ENCODE results near the gene SPI1.

SPI1 gene

DNA sequence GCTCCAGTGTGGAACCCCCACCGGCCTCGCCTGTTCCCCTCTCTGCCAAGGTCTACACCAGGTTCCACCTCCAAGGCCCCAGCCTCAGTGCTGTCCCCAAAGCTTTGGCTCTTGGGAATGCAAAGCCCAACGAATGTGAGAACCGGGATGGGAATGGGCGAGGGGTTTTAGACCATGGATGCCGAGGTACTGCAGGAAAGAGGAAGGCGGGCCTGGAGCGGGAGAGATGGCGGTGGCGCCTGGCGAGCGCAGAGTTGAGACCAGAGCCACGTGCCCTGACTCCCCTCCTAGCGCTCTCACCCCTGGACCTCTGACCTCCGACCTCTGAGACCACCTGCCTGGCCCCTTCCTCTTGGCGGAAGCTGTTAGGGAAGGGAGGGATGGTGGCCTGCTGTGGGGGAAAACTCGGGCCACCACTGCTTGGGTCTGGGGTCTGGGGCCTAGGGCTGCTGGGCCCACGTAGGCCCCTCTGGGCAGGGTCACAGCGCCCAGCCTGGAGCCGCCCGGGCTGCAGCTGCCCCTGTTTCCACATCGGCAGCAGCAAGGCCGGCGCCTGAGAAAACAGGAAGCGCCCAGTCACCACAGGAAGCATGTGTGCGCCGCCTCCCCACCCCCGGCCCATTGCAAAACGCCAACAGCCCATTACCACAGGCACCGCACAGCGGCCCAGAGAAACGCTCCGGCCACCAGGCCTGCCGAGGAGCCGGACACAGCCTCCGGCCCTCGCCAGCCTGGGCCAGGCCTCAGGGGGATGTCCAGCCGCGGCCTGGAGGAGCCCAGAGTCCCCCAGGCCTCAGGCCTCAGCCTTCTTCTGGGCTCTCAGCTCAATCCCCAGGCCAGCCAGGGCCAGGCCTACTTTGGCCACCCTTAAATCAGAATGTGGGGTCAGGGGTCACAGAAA lies 16.2 kb upstream of the SPI1 start:
- TF ChIP-seq EZH2phosphoT487 (conservative IDR thresholded peaks at IDR 0.05; ENCODE audit: low read length) = no peak
- TF ChIP-seq, protein P1, sequence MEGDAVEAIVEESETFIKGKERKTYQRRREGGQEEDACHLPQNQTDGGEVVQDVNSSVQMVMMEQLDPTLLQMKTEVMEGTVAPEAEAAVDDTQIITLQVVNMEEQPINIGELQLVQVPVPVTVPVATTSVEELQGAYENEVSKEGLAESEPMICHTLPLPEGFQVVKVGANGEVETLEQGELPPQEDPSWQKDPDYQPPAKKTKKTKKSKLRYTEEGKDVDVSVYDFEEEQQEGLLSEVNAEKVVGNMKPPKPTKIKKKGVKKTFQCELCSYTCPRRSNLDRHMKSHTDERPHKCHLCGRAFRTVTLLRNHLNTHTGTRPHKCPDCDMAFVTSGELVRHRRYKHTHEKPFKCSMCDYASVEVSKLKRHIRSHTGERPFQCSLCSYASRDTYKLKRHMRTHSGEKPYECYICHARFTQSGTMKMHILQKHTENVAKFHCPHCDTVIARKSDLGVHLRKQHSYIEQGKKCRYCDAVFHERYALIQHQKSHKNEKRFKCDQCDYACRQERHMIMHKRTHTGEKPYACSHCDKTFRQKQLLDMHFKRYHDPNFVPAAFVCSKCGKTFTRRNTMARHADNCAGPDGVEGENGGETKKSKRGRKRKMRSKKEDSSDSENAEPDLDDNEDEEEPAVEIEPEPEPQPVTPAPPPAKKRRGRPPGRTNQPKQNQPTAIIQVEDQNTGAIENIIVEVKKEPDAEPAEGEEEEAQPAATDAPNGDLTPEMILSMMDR (IDR thresholded peaks at IDR 0.05; ENCODE audit: insufficient read depth, low read length, poor library complexity, severe bottlenecking) = no peak
- Histone ChIP-seq H3K4me2 (ENCODE audit: low read depth, low read length, poor library complexity, severe bottlenecking) (peak overlapping the region; percentile 47), H4K20me1 (ENCODE audit: low read depth, low read length) (no peaks in the 10 kb centered on the region), H3K79me2 (ENCODE audit: insufficient read depth, low read length) (no peaks in the 10 kb centered on the region), H2AFZ (ENCODE audit: low read depth, low read length, severe bottlenecking) (peak overlapping the region; percentile 60), H3K9me3 (ENCODE audit: insufficient read depth, low read length) (no peaks in the 10 kb centered on the region), H3K27me3 (ENCODE audit: low read length) (no peaks in the 10 kb centered on the region), H3K27ac (ENCODE audit: low read depth, low read length) (peak overlapping the region; percentile 64), H3F3A (ENCODE audit: insufficient read depth) (peaks cover 7% of the 10 kb centered on the region), H3K9ac (ENCODE audit: low read length) (peak overlapping the region; percentile 59), H3K9me2 (replicated peaks; ENCODE audit: insufficient read depth, low read length) (no peaks in the 10 kb centered on the region), H3K4me3 (ENCODE audit: insufficient read depth, low read length, poor library complexity, severe bottlenecking) (no peak overlapping the region), H3K36me3 (ENCODE audit: low read length) (no peaks in the 10 kb centered on the region)

DNA sequence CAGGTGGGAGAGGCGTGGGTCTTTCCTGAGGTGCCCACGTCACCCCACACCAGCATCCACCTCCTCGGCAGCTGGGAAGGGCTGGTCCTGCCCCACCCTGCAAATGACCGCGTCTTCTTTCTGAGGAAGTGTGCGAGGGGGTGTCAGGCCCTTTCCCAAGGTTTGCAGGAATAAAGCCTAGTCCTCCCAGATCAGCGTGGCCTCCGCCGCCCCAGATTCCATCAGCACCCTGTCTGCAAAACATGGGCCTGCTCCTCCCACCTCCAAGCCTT lies 15.6 kb upstream of the SPI1 start:
- no peak overlapping the region for H3K9ac ChIP-seq (ENCODE audit: low read length)
- no peak overlapping the region for H2AFZ ChIP-seq (ENCODE audit: low read depth, low read length, severe bottlenecking)
- H4K20me1 ChIP-seq (ENCODE audit: low read depth, low read length) = no peaks in the 10 kb centered on the region
- no peak overlapping the region for H3K4me3 ChIP-seq (ENCODE audit: insufficient read depth, low read length, poor library complexity, severe bottlenecking)
- no peak overlapping the region for H3K27ac ChIP-seq (ENCODE audit: low read depth, low read length)
- H3K9me3 ChIP-seq (ENCODE audit: insufficient read depth, low read length) = no peaks in the 10 kb centered on the region
- no peaks in the 10 kb centered on the region for H3K36me3 ChIP-seq (ENCODE audit: low read length)
- H3K9me2 ChIP-seq (replicated peaks; ENCODE audit: insufficient read depth, low read length) = no peaks in the 10 kb centered on the region
- TF ChIP-seq, protein P1 (IDR thresholded peaks at IDR 0.05; ENCODE audit: insufficient read depth, low read length, poor library complexity, severe bottlenecking) = no peak
- TF ChIP-seq EZH2phosphoT487 (conservative IDR thresholded peaks at IDR 0.05; ENCODE audit: low read length) = no peak
- H3K79me2 ChIP-seq (ENCODE audit: insufficient read depth, low read length) = no peaks in the 10 kb centered on the region
- 0 out of 2 replicates have a peak, but pooled peaks cover under 1% of the 10 kb centered on the region for H3F3A ChIP-seq (ENCODE audit: insufficient read depth)
- H3K4me2 ChIP-seq (ENCODE audit: low read depth, low read length, poor library complexity, severe bottlenecking) = no peak overlapping the region
- no peaks in the 10 kb centered on the region for H3K27me3 ChIP-seq (ENCODE audit: low read length)

DNA sequence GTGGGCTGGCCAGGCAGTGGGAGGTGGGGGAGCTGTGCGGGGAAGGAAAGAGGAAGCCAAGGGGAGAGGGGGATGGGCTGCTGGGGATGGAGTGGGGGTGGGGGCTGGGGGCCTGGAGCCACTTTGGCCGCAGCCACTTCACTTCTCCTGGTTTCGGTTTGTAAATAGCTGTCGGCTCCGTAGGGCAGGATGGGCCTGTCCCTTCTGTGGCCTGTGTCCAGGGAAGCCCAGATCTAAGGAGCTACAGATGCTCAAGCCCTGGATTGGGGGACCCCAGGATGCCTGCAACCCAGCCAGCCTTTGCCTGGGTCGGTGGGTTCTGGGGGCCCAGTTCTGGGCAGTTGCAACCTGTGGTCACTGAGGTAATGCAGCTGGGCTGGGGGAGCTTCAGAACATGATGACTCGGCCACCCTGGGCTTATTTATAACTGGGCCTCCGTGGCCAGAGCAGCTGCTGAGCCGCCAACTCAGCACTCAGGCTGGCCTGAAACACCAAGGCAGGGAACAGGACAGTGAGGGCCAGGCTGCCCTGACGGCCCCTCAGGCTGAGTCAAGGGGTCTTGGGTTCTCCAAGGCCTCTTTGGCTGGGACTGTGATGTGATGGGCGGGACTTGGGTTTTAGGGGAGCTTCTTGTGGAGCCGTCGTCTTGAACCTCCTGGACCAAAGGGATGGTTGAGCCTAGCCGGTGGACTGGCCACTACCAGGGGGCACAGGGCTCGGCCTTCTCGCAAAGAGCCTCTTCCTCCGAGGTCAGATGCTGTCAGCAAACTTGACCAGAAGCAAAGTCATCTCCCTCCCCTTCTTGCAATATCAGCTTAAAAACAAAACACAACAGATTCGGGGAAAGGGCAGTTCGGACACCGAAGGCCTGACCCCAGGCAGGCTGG lies 15.1 kb upstream of the SPI1 start:
- no peaks in the 10 kb centered on the region for H3K9me3 ChIP-seq (ENCODE audit: insufficient read depth, low read length)
- H4K20me1 ChIP-seq (ENCODE audit: low read depth, low read length) = no peaks in the 10 kb centered on the region
- no peaks in the 10 kb centered on the region for H3K27me3 ChIP-seq (ENCODE audit: low read length)
- no peaks in the 10 kb centered on the region for H3K9me2 ChIP-seq (replicated peaks; ENCODE audit: insufficient read depth, low read length)
- H3F3A ChIP-seq (ENCODE audit: insufficient read depth) = no peaks in the 10 kb centered on the region
- no peak overlapping the region for H3K9ac ChIP-seq (ENCODE audit: low read length)
- TF ChIP-seq, protein P1 (IDR thresholded peaks at IDR 0.05; ENCODE audit: insufficient read depth, low read length, poor library complexity, severe bottlenecking) = no peak
- no peak for TF ChIP-seq EZH2phosphoT487 (conservative IDR thresholded peaks at IDR 0.05; ENCODE audit: low read length)
- H3K4me3 ChIP-seq (ENCODE audit: insufficient read depth, low read length, poor library complexity, severe bottlenecking) = no peak overlapping the region
- no peaks in the 10 kb centered on the region for H3K36me3 ChIP-seq (ENCODE audit: low read length)
- H3K27ac ChIP-seq (ENCODE audit: low read depth, low read length) = no peak overlapping the region
- H3K79me2 ChIP-seq (ENCODE audit: insufficient read depth, low read length) = no peaks in the 10 kb centered on the region
- H3K4me2 ChIP-seq (ENCODE audit: low read depth, low read length, poor library complexity, severe bottlenecking) = no peak overlapping the region
- no peak overlapping the region for H2AFZ ChIP-seq (ENCODE audit: low read depth, low read length, severe bottlenecking)

Data from SU-DHL-6 (cell line).